T-helper 9 cell (primary cell): ENCODE results near the gene ATP2B3.
"Not testable (repeated sequence)": the region's sequence is repeated elsewhere in the genome, so short reads cannot be mapped to it uniquely, and the experiment has no call there.

Experiments used
- DNase-seq: peaks from one replicate; pipeline ENCODE4 v3.0.0-alpha.2; 2020

ATP2B3 gene

DNA sequence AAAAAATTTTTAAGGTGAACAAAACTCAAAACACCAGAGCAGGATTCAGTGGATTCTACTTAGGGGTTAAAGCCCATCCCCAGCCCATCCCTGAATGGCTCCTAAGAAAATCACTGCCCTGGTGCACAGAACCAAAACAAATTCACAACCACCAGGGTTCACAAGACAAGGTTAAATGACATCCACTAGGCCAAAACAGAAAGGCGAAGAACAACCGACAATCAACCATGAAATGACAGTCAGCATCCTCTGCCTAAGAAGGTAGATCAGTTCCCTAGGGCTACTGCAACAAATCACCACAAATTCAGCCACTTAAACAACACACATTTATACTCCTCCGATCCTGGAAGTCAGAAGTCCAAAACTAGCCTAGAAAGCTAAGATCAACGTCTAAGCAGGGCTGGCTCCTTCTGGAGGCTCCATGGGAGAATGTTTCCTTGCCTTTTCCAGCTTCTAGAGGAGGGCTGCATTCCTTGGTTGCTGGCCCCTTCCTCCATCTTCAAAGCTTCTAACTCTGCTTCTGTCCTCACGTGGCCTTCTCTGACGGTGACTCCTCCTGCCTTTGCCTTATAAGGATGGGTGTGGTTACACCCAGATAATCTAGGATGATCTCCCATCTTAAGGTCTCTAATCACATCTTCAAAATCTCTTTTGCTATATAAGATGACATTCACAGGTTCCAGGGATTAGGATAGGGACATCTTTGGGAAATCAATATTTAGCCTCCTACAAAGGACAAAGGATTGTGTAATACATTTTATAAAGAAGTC lies 79.7 kb downstream of the ATP2B3 start:
- DNase-seq = no peak

DNA sequence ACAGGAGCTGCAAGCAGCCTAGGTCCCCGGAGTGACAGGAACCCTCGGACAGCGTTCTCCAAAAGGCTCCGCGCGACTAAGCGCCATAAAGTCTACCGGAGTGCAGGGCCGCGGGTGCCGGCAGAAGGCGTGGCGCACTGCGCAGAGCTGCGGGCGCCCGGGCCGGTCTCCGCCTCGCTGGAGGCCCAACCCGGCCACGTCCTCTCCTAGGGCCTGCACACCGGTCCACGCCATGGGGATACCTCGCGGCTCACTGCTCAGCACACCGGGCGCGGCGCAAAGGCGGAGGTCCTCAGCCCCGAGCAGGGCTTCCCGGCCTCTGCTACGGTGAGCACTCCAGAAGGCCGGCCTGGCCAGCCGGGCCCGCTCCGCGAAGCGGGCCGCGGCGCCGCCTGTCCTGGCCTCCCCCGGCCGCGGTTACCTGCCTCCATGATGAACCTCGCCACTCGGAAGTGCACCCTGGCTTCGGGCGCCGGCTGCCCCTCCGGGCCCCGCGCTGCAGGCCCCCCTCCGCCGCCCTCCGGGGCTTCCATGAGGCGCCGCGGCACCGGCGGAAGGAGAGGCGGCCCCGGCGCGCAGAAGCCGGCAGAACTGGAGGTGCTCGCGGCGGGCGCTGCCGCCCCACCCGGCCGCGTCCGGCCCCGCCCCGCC lies 81.2 kb downstream of the ATP2B3 start, which contains the start of gene CCNQ:
TSS of gene CCNQ (minus strand) at position 599 of the 651 bp plus-strand sequence. CDS start at position 533, 66 bp downstream.
- no peak for DNase-seq

DNA sequence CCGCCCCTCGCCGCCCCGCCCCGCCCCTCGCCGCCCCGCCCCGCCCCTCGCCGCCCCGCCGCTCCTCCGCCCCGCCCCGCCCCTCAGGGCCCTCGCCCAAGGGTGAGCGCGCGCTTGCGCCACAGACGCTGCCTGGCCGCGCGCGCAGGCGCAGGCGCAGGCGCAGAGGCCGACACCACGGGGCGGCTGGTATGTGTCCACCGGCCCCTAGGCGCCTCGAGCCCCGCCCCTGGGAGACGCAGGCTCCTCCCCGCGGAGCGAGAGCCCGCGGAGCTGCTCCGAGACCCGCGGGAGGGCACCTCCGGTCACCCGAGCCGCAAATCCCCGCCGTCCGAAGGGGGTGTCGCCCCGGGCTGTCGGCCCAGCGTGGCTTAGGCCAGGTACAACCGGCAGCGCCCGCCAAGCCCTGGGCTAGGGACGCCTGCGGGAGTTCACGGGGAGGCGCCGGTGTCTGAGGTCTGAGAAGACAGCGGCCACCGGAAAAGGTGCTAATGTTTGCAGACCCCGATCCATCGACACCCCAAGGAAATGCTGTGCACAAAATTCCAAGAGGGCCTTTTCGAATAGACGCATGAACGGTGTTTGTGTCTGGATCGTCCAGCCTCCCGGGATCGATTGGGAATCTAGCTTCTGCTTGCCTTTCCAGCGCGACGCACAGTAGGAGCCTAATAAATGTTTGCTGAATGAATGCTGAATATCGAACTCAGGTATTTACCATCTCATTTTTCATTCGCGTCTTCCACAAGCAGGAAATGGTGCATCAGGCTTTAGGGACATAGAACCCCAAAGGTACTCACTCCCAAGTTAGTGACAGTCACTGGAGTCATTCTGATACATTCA lies 82.0 kb downstream of the ATP2B3 start:
- peak; percentile 72 for DNase-seq

DNA sequence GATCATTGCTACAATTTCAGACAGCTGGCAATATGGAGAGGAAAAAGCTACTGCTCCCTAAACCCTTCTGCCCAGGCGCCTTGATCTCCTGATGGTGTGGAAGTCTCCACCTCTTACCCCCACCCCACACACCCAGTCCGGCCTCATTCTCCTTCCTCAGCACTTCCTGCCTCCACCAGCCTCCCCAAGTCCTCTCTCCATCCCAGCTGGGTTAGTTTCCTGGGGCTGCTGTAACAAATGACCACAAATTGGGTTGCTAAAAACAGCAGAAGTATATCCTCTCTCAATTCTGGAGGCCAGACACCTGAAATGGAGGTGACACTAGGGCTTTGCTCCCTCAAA lies 82.6 kb downstream of the ATP2B3 start:
- no peak for DNase-seq

DNA sequence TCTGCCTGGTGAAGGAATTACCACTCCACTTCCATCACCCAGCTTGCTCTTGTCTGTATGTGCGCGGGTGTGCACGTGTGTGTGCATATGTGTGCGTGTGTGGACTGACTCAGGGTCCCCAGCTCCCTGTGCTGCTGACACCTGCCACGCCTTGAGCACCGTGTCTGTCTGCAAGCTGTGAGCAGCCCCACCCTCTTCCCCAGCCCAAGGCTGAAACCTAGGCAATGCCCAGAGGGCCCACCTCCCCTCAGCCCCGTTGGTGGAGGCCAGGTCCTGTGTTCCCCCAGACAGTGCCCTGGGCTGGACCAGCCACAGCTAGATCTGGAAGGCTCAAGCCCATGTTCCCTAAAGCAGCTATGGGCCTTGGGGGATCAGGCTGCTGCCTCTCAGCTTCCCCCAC lies 83.5 kb downstream of the ATP2B3 start:
- DNase-seq = no peak

DNA sequence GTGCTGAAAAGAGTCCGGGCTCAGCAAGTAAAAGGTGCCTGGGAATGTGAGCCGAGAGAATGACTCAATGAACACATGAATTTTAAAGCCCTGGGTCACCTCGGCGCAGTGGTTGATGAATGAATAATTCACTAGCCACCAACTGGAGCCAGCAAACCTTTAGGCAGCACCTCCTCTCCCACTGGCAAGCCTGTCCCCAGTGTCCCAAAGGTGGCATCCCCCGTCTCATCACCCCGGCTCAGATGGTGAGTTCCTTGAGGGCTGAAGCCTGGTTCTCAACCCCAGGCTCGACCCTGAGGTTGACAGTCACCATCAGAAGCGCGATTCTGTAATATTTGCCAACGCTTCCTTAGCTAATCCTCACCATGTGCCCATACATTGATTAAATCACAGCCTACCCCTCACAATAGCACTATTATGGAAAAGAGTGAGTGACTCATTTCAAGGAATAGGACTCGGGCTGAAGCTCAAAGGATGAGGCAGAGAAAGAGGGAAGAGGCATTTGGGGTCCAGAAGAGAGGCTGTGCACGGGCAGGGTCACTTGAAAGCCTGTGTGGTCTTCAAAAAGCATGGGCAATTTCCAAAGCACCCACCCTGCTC lies 84.2 kb downstream of the ATP2B3 start:
- no peak for DNase-seq

DNA sequence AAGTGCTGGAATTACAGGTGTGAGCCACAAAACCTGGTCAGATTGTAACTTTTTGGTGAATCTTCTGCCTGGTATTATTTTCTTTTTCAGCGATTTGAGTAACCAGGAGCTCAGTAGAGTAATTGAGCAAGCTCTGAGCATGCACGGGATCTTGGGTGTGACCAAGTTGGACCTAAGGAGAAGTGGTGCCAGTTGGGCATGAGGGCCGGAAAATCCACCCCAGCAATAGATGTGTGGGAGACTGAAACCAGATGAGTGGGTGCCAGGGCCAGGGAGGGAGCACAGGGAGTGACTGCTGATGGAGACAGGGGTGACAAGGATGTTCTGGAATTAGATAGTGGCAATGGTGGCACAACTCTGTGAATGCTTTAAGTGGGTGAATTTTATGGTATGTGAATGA lies 85.2 kb downstream of the ATP2B3 start:
- no peak for DNase-seq

DNA sequence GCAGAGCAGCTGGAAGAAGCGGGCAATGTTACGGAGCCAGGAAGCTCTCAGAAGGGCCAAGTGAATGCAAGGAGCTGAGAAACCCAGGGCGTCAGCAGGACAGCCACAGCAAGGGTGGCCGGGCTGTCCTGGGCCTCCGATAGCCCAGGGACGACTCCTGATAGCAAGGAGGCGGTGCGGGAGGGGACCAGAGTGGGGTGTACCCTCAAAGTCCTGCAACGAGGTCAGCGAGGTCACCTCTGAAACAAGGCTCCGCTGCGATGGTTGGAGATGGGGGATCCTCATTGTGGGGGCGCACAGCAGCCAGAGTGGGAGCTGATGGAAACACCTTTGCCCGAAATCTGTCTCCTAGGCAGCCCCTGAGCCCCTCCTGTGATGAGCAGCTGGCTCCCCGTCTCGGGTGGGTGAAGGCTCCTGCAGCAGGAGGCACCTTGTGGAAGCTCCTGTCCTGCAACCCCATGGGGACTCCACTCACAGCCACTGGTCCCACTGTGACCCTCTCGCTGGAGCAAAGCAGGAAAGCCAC lies 85.8 kb downstream of the ATP2B3 start:
- no peak for DNase-seq

DNA sequence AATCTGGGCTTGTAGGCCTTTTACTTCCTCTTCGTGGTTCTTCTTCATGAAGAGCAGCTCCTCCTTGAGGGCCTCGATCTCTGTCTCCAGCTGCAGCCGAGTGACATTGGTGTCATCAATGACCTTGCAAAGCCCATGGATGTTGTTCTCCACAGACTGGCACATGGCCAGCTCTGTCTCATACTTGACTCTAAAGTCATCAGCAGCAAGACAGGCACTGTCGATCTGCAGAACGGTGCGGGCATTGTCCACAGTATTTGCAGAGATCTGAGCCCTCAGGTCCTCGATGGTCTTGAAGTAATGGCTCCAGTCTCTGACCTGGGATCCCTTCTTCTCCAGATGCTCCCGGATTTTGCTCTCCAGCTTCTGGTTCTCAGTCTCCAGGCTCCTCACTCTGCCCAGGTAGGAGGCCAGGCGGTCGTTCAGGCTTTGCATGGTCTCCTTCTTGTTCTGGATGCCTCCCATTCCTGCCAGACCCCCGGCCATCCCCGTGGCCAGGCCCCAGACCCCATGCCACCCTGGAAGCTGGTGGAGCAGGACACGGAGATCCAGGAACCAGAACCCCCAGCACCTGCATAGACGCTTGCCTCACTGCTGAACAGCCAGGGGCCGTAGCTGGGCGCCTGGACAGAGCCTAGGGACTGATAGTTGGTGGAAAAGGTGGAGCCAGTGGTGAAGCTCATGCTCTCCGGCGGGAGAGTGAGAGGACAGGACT lies 87.4 kb downstream of the ATP2B3 start:
- not testable (repeated sequence) for DNase-seq

DNA sequence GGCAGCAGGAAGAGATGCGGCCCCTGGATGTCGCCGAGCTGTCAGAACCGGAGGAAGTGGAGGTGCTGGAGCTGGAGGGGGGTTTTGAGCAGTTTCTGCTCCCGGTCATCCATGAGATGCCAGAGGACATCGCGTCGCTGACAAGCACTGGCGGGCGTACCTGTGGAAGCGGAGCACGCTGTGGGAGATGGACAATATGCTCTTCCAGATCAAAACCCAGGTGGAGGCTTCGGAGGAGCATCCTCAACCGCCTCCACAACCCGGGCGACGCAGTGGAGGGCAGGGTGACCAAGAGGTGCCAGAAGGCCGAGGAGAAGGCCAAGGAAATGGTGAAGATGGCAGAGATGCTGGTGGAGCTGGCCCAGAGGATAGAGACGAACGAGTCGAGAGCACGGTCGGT lies 89.1 kb downstream of the ATP2B3 start:
- no peak for DNase-seq

DNA sequence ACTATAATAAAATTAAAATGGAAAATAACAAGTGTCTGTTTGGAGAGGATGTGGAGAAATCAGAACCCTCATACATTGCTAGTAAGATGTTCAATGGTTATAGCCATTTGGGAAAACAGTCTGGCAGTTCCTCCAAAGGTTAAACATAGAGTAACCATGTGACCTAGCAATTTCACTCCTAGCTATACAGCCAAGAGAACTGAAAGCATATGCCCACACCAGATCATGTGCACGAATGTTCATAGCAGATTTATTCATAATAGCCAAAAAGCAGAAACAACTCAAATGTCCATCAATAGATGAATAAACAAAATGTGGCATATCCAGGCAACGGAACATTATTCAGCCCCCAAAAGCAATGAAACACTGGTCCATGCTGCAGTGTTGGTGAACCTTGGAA lies 90.9 kb downstream of the ATP2B3 start:
- no peak for DNase-seq

DNA sequence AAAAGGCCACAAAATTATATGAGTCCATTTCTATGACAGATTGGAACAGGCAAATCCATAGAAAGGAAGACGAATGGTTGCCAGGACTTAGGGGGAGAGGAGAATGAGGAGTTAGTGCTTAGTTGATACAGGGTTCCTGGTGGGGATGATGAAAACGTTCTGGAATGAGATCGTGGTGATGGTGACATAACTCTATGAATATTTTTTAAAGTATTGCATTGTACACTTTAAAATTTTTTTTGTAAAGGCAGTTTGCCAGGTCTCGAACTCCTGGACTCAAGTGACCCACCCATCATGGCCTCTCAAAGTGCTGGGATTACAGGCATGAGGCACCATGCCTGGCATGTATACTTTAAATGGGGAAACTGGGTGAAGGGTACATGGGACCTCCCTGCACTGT lies 91.4 kb downstream of the ATP2B3 start:
- DNase-seq = no peak

DNA sequence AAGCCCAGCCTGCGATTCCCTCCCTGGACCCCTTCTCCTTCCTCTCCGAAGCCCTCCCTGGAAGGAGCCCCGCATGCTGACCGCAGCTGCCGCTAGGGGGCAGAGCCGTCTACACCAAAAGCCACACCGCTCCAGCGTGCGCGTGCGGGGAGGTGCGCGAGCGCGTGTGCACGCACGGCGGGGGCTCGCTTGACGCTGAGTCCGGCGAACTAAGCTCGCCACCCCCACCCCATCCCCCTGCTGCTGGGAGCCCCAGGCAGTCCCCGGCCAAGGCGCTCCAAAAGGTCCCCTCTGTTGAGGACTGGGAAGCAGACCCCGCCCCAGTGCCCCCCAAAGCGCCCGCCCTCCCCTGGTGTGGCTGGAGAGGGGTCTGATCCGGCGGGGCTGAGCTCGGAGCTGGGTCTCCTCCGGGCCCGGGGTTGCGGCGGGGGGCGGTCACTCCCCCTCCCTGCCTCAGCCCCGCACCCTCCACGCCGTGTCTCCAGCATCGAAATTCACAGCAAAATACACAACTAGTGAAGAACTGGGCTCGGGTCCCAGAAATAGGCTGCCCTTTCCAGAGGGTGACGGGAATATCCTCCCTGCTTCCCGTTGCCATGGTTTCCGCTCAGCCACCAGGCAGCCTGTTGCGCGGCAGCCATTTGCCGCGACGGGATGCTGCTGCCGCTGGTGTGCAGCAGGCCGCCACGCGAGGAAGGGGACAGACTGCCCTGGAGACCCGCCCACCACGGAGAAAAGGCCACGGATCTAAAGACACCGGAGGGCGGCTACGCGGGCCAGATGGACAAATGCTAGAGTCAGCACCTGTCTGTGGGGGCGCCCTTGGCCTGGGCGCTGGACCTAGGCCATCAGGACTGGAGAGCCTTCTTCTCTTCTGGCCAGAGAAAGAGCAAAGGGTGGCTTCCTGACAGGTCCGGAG lies 92.7 kb downstream of the ATP2B3 start:
- DNase-seq = peak; percentile 69

DNA sequence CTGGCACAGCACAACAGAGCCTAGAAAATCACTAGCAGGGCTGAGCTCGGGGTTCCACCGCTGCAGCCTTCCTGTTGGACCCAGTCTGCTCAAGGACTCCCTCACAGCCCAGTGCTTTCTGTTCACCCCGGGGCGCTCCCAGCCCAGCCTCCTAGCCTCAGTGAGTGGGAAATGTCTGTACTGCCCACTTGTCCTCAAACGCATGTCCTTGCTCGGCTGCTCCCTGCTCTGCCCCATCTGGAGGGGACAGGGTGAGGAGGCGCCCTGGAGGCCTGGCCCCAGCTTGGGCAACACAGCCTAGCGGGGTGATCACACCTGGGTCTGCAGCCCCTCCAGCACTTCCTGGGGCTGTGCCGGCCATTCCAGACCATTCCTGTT lies 93.4 kb downstream of the ATP2B3 start:
- DNase-seq = no peak

DNA sequence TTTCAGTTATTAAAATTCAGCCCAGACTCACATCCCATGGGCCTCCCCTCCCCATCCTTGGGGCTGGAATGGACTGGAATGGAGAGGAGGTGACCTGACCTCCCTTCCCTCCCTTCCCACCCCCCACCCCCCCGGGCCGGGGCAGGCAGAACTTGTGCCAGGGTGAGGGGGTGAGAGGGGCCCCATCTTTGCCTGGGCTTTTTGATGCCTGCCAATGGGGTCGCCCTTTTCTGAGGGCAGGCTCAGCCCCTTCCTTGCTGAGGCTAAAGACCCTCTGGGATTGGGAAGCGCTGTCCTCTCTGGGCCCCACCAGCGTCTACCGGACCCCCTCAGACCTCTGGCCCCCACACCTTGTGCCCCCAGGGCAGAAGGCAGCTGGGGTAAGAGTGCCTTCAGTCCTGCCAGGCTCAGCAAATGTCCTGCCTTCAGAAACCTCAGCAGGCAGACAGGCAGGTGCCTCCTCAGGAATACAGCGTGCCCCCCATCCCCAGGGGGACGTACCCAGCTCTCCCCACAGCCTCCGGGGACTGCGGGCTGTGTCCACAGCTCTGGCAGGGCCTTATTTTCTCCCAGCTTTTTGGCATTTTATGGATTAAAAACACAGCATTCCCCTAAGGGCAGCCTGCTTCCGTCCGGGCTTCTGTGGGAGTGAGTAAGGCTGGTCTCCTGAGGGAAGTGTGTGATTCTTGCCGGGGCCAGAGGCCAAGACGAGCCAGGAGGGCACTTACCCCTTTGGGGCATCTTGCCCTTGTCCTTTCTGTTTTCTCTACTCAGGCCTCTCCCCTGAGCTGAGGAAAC lies 94.1 kb downstream of the ATP2B3 start:
- DNase-seq = no peak

DNA sequence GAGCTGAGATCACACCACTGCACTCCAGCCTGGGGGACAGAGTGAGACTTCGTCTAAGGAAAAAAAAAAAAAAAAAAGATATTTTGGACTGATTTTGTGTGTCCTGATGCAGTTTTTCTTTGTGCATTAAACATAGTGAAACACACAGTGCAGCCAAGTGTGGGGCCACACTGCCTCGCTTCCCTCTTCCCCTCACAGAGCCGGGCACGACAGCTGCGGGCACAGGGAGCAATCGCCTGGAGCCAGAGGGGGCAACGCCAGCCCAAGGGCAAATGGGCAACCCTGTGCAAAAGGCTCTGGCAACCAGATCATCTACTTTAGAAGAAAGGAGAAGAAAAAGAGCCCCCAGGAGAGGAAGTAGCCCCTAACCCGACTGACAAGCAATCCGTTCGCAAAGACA lies 95.0 kb downstream of the ATP2B3 start:
- DNase-seq = no peak

DNA sequence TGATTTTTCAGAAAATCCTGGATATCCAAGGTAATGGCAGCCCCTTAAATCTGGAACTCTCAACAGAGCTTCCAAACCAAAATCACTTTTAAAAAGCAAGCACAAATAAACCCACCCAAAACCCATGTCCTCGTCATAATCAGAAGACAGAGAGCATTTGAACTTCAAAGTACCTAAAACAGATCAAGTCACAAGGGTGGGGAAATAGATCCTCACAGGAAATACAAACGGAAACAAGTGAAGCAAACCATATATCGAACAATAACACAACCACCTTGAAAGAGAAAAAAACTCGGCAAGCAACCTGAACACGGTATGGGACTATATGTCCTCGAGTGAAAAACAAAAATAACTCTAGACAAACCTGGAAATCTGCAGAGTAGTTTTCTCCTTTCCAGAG lies 97.4 kb downstream of the ATP2B3 start:
- no peak for DNase-seq

DNA sequence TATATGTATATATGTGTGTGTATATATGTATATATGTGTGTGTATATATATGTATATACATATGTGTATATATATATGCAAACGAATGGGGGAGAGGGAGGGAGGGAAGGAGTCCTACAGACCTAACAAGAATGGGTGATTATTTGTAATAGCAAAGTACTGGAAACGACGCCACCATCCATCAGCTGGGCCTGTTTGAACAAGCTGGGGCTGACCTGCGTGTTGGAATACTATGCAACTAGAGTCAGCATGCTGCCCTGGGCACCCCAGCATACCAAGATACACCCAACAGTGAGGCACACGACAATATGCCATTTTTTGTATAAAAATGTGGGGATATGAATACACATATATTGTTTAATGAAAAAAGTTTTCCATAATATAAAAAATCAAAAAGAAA lies 103.1 kb downstream of the ATP2B3 start:
- DNase-seq = no peak

DNA sequence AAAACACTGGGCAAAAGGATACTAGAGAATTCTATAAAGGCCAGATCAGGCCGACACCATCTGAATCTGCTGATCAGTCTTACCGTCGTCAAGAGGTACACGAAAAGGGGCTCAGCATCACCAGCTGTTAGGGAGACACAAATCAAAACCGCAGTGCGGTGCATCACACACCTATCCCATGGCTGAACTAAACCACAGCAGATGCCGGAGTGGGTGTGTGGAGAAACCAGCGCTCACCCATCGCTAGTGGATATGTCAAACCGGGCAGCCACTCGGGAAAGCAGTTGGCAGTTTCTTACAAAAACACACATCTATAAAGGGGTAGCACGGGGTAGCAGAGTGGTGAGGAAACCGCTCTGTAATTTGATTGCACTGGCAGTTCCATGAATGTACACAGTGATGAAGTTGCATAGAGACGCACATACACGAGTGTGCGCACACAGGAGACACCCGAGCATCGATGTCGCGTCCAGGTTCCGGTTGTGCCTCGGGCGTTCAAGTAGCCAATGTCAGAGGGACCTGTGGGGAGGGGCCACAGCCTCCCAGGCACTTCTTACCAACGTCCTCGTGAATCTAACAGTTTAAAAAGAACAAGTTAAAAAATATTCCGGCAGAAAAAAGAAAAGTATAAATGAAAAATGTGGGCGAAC lies 104.6 kb downstream of the ATP2B3 start:
- no peak for DNase-seq
